Medulla oblongata (tissue), 1 donor: Measurements from ENCODE around the gene CDH13.

Source experiments
- DNase-seq: peaks from one replicate; pipeline ENCODE4 v3.0.0-alpha.2; 2015; ENCODE audit errors: extremely low spot score

CDH13 gene

DNA sequence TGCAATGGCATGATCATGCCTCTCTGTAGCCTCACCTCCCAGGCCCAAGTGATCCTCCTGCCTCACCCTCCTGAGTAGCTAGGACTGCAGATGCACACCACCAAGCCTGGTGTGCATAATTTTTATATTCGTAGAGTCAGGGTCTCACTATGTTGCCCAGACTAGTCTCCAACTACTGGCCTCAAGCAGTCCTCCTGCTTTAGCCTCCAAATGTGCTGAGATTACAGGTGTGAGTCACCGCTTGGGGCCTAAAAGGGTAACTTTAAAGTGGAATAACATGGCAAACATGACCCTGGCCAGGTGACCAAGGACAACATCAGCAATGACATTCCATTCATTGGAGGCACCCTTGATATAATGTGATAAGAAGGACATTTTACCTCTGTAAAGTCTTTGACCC is 1207.2 kb downstream of the CDH13 start:
- DNase-seq, result no peak

DNA sequence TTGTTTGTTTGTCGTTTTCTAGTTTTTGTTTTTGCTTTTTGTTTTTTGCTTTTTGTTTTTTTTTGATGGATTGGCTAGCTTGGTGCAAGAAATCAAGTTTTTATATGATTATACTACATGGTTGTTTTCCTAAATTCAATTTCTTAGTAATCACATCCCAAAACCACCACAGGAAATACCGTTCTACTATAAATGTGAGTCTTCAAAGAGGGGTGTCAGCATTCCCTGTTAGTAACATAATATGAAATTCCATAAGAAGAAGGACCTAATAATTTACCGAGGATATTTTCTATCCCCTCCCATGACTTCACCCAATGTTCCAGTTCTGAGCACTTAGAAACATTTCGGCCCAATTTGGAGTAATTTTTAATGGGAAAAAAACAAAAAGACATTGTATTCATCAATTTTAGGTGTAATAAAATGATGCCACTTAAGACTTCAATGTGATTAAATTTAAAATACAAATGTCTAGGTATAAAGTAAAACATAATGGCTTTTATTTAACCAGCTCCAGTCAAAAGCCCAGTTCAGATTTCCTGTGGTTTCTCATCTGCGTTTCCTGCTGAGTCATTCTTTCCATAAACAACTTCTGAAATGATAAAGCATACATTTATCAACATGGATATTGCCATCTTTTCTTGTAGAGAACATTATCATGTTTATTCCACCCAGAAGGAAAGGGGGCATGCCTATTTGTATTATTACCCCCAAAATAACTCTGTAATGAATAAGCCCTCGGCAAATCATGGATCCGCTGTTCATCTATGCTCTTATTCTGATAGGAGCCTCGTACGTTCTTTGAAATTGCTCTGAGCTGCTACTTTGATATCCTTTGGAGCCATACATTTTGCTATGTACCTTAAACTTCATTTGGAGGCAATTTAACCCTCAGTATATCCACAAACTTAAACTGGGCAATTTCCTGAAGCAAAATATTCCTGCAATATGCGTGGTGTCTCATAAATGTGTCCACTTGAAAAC is 1209.1 kb downstream of the CDH13 start:
- DNase-seq, result no peak

DNA sequence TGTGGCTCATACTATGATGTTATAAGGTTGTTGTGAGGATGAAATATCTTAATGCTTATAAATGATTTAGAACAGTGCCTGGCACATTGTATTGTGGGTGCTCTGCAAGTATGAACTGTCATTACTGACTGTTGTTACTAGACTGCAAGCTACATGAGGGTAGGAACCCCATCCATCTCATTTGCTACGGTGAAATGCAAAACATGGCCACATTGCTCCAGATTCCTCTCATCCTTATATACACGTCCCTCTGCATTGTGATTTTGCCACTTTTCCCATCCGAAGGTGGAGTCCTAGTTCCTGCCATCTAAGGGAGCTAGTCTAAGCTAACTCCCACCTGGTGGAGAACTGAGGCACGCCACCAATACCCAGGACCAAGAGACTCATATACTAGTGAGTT is 1210.8 kb downstream of the CDH13 start:
- no peak for DNase-seq

DNA sequence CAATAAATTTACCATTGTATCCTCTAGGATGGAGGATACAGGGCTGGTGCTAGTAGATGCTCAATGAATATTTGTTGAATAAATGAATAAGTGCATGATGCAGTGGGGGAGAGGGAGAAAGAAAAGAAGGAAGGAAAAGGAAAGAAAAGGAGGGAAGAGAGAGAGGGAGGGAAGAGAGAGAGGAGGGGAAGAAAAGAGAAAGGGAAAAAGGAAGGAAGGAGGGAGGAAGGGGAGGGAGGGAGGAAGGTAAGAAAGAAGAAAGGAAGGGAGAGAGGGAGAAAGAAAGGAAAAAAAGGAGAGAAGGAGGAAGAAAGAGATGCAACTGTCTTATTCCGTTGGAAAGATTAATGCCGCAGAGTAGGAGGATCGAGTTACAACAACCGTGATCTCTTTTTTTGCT is 1211.4 kb downstream of the CDH13 start:
- DNase-seq, result no peak

DNA sequence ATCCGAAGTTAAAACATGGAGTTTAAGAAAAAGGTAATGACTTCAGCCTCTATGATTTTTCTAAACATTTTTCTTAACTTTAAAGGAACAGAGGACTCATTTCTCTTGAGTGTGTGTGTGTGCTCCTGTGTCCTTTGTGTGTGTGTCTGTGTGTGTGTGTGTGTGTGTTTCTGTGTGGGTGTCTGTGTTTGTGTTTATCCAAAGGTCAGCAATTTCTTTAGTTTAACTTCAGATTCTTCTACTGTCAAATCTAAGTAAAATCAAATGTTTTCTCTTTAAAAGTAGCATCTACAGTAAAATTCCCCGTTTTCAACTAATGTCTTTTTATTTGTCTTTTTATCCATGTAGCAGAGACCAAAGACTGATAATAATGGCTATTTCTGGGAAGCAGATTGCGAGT is 1212.8 kb downstream of the CDH13 start:
- no peak for DNase-seq

DNA sequence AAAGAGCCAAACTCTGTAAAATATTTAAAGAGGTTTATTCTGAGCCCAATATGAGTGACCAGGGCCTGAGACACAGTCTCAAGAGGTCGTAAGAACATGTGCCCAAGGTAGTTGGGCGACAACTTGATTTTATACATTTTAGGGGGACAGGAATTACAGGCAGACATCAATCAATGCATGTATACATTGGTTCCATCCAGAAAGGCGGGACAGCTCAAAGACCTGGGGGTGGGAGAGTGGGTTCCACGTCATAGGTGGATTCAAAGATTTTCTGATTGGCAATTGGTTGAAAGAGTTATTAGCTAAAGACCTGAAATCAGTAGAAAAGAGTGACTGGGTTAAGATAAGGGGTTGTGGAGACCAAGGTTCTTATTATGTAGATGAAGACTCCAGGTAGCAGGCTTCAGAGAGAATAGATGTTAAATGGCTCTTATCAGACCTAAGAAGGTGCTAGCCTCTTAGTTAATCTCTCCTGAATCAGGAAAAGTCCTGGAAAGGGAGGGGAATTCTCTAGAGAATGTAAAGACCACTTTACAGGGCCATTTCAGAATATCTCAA is 1213.4 kb downstream of the CDH13 start:
- DNase-seq, result no peak

DNA sequence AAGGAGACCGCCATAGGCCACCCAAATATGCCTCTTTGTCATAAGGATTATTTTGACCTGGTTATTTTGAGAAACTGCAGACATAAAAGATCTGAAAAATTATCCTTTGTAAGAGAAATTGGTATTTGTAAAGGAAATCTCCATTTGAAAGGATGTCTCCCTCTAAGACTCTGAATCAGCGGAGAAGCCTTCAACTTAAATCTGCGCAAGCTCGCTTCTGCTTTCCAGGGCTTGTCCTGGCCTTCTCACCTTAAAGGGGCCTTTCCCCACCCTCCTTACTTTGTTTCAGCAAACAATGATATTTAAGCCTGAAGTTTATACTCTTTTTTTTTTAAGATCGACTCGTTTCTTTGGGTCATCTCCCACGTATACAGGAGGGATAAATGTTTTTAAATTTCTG is 1215.5 kb downstream of the CDH13 start:
- DNase-seq, result no peak

DNA sequence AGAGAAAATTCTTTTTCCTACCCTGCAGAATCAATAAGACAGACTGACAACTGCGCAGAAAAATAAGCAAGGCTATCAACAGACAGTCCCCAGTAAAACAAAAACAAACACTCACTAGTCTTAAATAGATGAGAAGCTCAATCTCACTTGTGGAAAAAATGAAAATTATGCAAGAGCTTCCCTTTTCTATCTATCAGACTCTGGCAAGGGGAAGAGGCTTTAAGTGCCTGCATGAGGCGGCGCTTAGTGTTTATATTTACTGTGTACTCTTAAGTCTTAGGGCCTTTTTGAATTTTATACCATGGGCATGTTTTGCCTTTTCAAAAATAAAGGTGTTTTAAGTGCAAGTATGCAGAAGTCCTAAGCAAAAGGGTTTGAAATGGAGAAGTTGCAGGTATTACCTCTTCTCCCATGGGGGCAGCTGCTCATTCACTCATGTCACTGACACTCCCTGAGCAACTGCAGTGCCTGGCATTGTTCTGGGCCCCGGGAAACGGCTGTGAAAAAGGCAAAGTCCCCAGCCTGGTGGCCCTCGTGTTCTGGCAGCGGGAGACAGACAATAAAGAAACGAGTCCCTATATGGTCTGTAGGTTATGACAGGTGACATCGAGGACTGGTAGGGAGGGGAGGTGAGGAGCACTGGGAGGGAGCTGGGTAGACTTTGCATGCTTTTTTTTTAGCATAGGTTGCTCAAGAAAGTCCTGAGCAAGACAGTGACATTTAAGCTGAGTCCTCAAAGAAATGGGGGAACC is 1216.2 kb downstream of the CDH13 start:
- DNase-seq, result peak; percentile 16

DNA sequence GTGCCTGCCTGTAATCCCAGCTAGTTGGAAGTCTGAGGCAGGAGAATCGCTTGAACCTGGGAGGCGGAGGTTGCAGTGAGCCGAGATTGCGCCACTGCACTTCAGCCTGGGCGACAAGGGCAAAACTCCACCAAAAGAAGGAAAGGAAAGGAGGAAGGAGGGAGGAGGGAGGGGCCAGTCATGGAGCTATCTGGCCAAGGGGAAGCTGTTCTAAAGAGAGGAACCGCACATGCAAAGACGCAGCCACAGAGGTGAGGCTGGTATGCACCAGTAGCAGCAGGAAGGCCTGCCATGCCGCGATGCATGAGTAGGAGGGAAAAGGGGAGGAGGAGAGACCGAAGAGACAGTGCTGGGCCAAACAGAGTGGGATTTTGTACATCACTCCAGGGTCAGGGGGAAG is 1216.9 kb downstream of the CDH13 start:
- DNase-seq, result no peak

DNA sequence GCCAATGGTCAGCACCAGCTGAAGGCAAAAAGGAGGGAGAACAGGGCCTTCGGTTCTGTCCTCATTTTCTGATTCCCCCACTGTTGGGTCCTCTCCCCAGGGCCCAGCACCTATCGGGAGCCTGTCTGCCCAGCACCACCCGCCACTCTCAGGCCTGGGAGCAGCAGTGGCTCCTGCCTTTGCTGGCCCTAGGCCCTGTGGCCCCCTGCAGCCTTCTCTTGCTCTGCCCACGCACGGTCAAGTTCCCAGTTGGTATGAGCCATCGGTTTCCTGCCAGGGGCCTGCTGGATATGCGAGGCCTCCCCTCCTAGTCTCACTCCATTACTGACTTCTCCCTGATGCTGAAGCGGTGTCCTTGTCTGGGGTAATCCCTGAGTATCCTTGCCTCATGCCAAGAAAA is 1218.5 kb downstream of the CDH13 start:
- DNase-seq, result no peak

DNA sequence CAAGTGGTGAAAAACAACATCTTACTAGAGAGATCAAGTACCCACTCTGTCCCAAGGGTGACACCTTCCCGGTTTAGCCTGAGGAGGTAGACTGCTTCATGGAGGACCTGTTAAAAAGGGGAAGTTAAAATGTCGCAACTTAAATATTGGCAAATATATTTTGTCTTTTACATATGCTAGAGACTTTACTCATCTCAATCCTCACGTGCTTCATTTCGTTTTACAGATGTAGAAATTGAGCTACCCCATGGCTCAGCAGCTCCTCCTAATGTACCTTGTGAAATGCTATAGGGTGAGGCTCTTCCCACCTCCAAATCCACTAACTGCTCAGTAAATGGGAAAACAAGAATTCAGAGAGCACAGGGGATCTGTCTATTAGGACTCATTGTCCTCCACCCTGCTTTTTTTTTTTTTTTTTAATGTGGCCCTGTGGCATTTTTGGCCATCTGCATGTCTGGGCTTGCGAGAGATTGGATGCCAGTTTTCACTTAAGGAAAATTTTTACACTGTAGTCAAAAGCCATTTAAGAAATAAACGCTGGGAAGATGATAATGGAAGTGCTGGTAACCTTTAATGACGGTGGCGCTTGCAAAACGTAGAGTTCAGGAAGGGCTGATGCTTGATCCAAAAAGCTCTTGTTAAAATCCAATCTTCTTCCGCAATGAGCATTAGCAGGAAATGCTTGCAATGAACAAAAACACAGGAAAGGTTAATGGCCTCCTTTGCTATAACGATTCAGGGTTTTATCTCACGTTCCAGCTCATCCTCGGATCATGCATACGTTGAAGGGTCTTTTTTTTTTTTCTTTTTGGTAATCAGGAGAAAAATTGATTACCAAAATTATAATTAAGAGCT is 1220.8 kb downstream of the CDH13 start:
- DNase-seq, result no peak

DNA sequence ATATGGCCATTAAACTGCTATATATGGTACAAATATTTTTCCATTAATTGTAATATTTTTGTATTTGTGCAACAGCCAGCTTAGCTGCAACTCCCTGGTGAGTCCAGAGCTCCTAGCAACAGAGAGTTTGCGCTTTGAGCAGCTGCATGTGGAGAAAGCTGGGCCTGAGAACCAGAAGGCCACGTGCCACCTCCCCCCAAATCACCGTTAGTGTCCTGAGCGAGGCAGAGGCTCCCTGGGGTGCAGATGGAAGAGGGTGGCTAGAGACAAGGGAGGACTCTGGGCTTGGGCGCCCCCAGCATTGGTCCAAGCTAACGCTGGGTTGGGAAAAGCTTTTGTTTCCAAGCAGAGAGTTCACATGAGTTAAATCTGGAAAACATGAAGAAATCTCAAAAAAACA is 1222.7 kb downstream of the CDH13 start:
- no peak for DNase-seq
